HG03097 (cell line): ENCODE data around the gene STATH.
"Not testable (repeated sequence)": the region's sequence is repeated elsewhere in the genome, so short reads cannot be mapped to it uniquely, and the experiment has no call there.

Source experiments
- ATAC-seq: cut with Tn5 transposase; IDR thresholded peaks from one replicate; pipeline ENCODE4 v1.9.1; 2021; ENCODE audit not compliant: unreplicated experiment, low FRiP score

The STATH gene

DNA sequence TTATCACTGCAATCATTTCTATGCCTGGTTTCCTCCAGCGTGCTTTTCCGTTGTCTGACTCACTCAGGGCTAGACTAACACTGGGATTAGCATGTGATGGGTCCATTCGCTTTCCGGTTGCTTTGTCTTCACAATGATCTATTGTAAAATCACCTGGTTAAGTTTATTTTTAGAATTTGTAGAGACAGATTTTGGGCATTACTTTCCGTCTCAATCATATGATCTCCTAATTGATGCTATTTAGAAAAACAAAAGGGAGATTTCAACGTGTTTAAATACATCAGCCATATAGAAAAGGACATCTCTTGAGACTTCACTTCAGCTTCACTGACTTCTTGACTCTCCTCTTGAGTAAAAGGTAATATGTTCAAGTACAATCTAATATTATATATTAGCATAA lies 54.4 kb downstream of the STATH start, which contains the start of gene HTN1:
TSS of gene HTN1 (plus strand) at position 301 of the 400 bp plus-strand sequence. CDS start 2,639 bp downstream, outside the sequence.
- not testable (repeated sequence) for ATAC-seq
